Liver (tissue), 9 donors: ENCODE data around the gene CCDC33. TPM values are rescaled to one million over a fixed set of nuclear protein-coding genes. Genes with fewer than 3 reads are reported as not detected.

Experiments
- DNase-seq: peaks from one replicate; pipeline ENCODE4 v3.0.0-alpha.2; 2017; ENCODE audit warnings: low spot score
- H3K27ac ChIP-seq, 2 donors: one replicate each; pipeline ENCODE4 v1.7.0; 2013; ENCODE audit warnings: inconsistent platforms in 2 of 2, low read length in 2 of 2, control low read depth in 1 of 2, low read depth in 1 of 2, mild to moderate bottlenecking in 1 of 2
- H3K27me3 ChIP-seq, 4 donors: one replicate each; pipeline versions ENCODE4 v1.6.1 to v1.7.0; 2013; ENCODE audit warnings: low read length in 3 of 4, inconsistent platforms in 1 of 4, mild to moderate bottlenecking in 1 of 4, moderate library complexity in 1 of 4; ENCODE audit not compliant: control insufficient read depth in 4 of 4, insufficient read depth in 4 of 4
- H3K36me3 ChIP-seq, 4 donors: one replicate each; pipeline versions ENCODE4 v1.6.1 to v1.7.0; 2013; ENCODE audit warnings: low read length in 3 of 4, mild to moderate bottlenecking in 3 of 4, low read depth in 1 of 4, moderate library complexity in 1 of 4; ENCODE audit not compliant: control insufficient read depth in 4 of 4, insufficient read depth in 3 of 4
- H3K4me1 ChIP-seq, 4 donors: one replicate each; pipeline versions ENCODE4 v1.6.1 to v1.7.0; 2013; ENCODE audit warnings: low read length in 3 of 4, mild to moderate bottlenecking in 3 of 4, moderate library complexity in 1 of 4; ENCODE audit not compliant: control insufficient read depth in 4 of 4, insufficient read depth in 4 of 4
- H3K4me3 ChIP-seq, 3 donors: one replicate each; pipeline versions ENCODE4 v1.6.1 to v1.7.0; 2013; ENCODE audit warnings: low read length in 3 of 3, control low read depth in 1 of 3, low read depth in 1 of 3, mild to moderate bottlenecking in 1 of 3
- H3K9ac ChIP-seq, 2 donors: one replicate each; pipeline ENCODE4 v1.7.0; 2013; ENCODE audit warnings: low read length in 2 of 2, mild to moderate bottlenecking in 2 of 2, moderate library complexity in 2 of 2, control low read depth in 1 of 2, low read depth in 1 of 2
- H3K9me3 ChIP-seq, 4 donors: one replicate each; pipeline versions ENCODE4 v1.6.1 to v1.7.0; 2013; ENCODE audit warnings: low read length in 3 of 4; ENCODE audit not compliant: control insufficient read depth in 4 of 4
- ATF3 ChIP-seq: IDR thresholded peaks from 2 replicates; pipeline ENCODE4 v1.6.1; 2016; ENCODE audit warnings: antibody characterized with exemption
- CTCF ChIP-seq: fragments of 150-350 bp; IDR thresholded peaks from 2 replicates; pipeline ENCODE4 v1.5.1; 2017; ENCODE audit warnings: improper control_type of control experiment, low read depth, low read length; ENCODE audit not compliant: missing input control
- EGR1 ChIP-seq, 2 donors: IDR thresholded peaks; 2 replicates each; pipeline ENCODE4 v1.6.1; 2016 to 2018; ENCODE audit warnings: antibody characterized with exemption in 2 of 2, low read depth in 2 of 2
- FOXA2 ChIP-seq: IDR thresholded peaks from 2 replicates; pipeline ENCODE4 v1.6.1; 2016; ENCODE audit warnings: antibody characterized with exemption
- GABPA ChIP-seq, 2 donors: IDR thresholded peaks in 1 of 2; conservative IDR thresholded peaks in 1 of 2; 2 replicates each; pipeline ENCODE4 v1.6.1; 2016; ENCODE audit warnings: antibody characterized with exemption in 2 of 2, mild to moderate bottlenecking in 1 of 2, moderate library complexity in 1 of 2
- HNF4A ChIP-seq, 2 donors: conservative IDR thresholded peaks; 2 replicates each; pipeline ENCODE4 v1.6.1; 2016; ENCODE audit warnings: antibody characterized with exemption in 2 of 2, mild to moderate bottlenecking in 2 of 2
- JUND ChIP-seq, 2 donors: IDR thresholded peaks; 2 replicates each; pipeline ENCODE4 v1.6.1; 2016; ENCODE audit warnings: antibody characterized with exemption in 2 of 2
- MAX ChIP-seq: IDR thresholded peaks from 2 replicates; pipeline ENCODE4 v1.6.1; 2016; ENCODE audit warnings: antibody characterized with exemption
- NR2F2 ChIP-seq: IDR thresholded peaks from 2 replicates; pipeline ENCODE4 v1.6.1; 2016; ENCODE audit warnings: antibody characterized with exemption
- RAD21 ChIP-seq, 2 donors: IDR thresholded peaks; 2 replicates each; pipeline ENCODE4 v1.6.1; 2016; ENCODE audit warnings: antibody characterized with exemption in 2 of 2, mild to moderate bottlenecking in 2 of 2
- REST ChIP-seq: IDR thresholded peaks from 2 replicates; pipeline ENCODE4 v1.6.1; 2016; ENCODE audit warnings: antibody characterized with exemption, mild to moderate bottlenecking
- RXRA ChIP-seq, 2 donors: IDR thresholded peaks; 2 replicates each; pipeline ENCODE4 v1.6.1; 2017 to 2018; ENCODE audit warnings: antibody characterized with exemption in 2 of 2, mild to moderate bottlenecking in 1 of 2
- SP1 ChIP-seq: IDR thresholded peaks from 2 replicates; pipeline ENCODE4 v1.6.1; 2018; ENCODE audit warnings: antibody characterized with exemption, mild to moderate bottlenecking
- TAF1 ChIP-seq: conservative IDR thresholded peaks from 2 replicates; pipeline ENCODE4 v1.6.1; 2016; ENCODE audit warnings: antibody characterized with exemption, mild to moderate bottlenecking
- YY1 ChIP-seq: IDR thresholded peaks from 2 replicates; pipeline ENCODE4 v1.6.1; 2016; ENCODE audit warnings: antibody characterized with exemption, mild to moderate bottlenecking
- ZBTB33 ChIP-seq: IDR thresholded peaks from 2 replicates; pipeline ENCODE4 v1.6.1; 2016; ENCODE audit warnings: antibody characterized with exemption
- WGBS: extraction: QIAGEN DNeasy Blood & Tissue Kit; methylation state at CpG from one replicate; pipeline ENCODE4 v1.1.7; 2013; 5-methylcytosine and 5-hydroxymethylcytosine counted together
- polyA plus RNA-seq, 2 donors: library from polyadenylated mRNA; stranded (reverse) in 1 of 2; unstranded in 1 of 2; fragments of 200-250 nt in 1 of 2; fragments of >200 nt in 1 of 2; fragmentation: Nextera tagmentation in 1 of 2; extraction: Ambion mirVana in 1 of 2; gene quantifications; one replicate each; pipeline versions ENCODE4 v1.2.1 to v1.2.3, GENCODE V29; 2013 to 2015
- total RNA-seq, 2 donors: library from RNA; depleted of rRNA; stranded (reverse); fragments of >200 nt; gene quantifications; one replicate each; pipeline ENCODE4 v1.2.3, GENCODE V29; 2014
- donor health status: healthy.
- donor health status: healthy.
- donor health status: healthy.
- donor health status: healthy.
- donor health status: healthy.

Gene CCDC33
- total and polyA plus RNA-seq, 4 donors = not detected

- H3K27me3 ChIP-seq = no peaks in the 10 kb centered on the region
- no peak for DNase-seq
- TF ChIP-seq REST = no peak
- TF ChIP-seq MAX = no peak
- TF ChIP-seq FOXA2 = no peak
- TF ChIP-seq ATF3 = no peak
- no peak for TF ChIP-seq RXRA (IDR thresholded peaks at IDR 0.05)
- TF ChIP-seq EGR1 (IDR thresholded peaks at IDR 0.05; ENCODE audit: low read depth in 2 of 2) = no peak
- no peak for TF ChIP-seq JUND (IDR thresholded peaks at IDR 0.05)
- WGBS = 91% methylated on average over 1 of the region's 1 CpG
- no peak overlapping the region for H3K9ac ChIP-seq
- no peaks in the 10 kb centered on the region for H3K9me3 ChIP-seq
- H3K4me1 ChIP-seq = peaks cover 0 to 6% (median 2%) of the 10 kb centered on the region in 4 donors
- no peaks in the 10 kb centered on the region for H3K36me3 ChIP-seq
- H3K27ac ChIP-seq = no peak overlapping the region
- no peak overlapping the region for H3K4me3 ChIP-seq
Measured at GRCh38 chr15:74362482-74362881, 126.4 kb downstream of the CCDC33 start.

GRCh38 chr15:74364936-74365597, 128.9 kb downstream of the CCDC33 start:
- Histone ChIP-seq H3K4me1 (peaks cover 0 to 6% (median 2%) of the 10 kb centered on the region in 4 donors), H3K9ac (peak overlapping the region in 1 of 2 donors; percentile 50), H3K9me3 (no peaks in the 10 kb centered on the region), H3K27ac (no peak overlapping the region), H3K4me3 (peak overlapping the region in 2 of 3 donors; percentile 68 to 79), H3K36me3 (no peaks in the 10 kb centered on the region), H3K27me3 (no peaks in the 10 kb centered on the region)
- TF ChIP-seq EGR1 (IDR thresholded peaks at IDR 0.05; ENCODE audit: low read depth in 2 of 2) (no peak), HNF4A (conservative IDR thresholded peaks at IDR 0.05) (no peak), FOXA2 (no peak), SP1 (no peak), CTCF (no peak), REST (no peak), GABPA (IDR thresholded peaks at IDR 0.05 in 1 of 2, conservative IDR thresholded peaks at IDR 0.05 in 1 of 2) (no peak), MAX (no peak), ATF3 (no peak), RXRA (IDR thresholded peaks at IDR 0.05) (no peak), ZBTB33 (no peak), NR2F2 (no peak), RAD21 (IDR thresholded peaks at IDR 0.05) (no peak), TAF1 (no peak), JUND (IDR thresholded peaks at IDR 0.05) (no peak), YY1 (no peak)
- WGBS = 88% methylated on average over 12 of the region's 12 CpGs
- DNase-seq = no peak
